NB4 (cell line): ENCODE results near the gene NSMCE1.
"Not testable (repeated sequence)": the region's sequence is repeated elsewhere in the genome, so short reads cannot be mapped to it uniquely, and the experiment has no call there.

ENCODE experiments used
- DNase-seq: peaks from one replicate; pipeline ENCODE4 v3.0.0; 2010; ENCODE audit warnings: low read depth
- H3K4me3 ChIP-seq: one replicate; pipeline ENCODE4 v1.5.1; 2011; ENCODE audit warnings: mild to moderate bottlenecking, low read depth, low read length, moderate library complexity
- CTCF ChIP-seq: IDR thresholded peaks from one replicate; pipeline ENCODE4 v1.5.1; 2012; ENCODE audit warnings: low read depth, low read length
- MAX ChIP-seq: IDR thresholded peaks from 2 replicates; pipeline ENCODE4 v1.6.1; 2011; ENCODE audit warnings: low read depth, low read length
- MYC ChIP-seq: IDR thresholded peaks from 2 replicates; pipeline ENCODE4 v1.6.1; 2011; ENCODE audit warnings: low read depth, low read length
- POLR2A ChIP-seq: IDR thresholded peaks from 2 replicates; pipeline ENCODE4 v1.6.1; 2011; ENCODE audit warnings: mild to moderate bottlenecking; ENCODE audit not compliant: insufficient read length; ENCODE audit errors: extremely low read depth

The NSMCE1 gene

GRCh38 chr16:27257271-27257670 lies 11.3 kb downstream of the NSMCE1 start:
- no peak overlapping the region for H3K4me3 ChIP-seq
- DNase-seq: no peak
- TF ChIP-seq MYC (no peak), CTCF (no peak), POLR2A (no peak), MAX (no peak)

GRCh38 chr16:27256861-27257260 lies 11.7 kb downstream of the NSMCE1 start:
- TF ChIP-seq CTCF (no peak), POLR2A (no peak), MYC (no peak), MAX (no peak)
- DNase-seq: no peak

GRCh38 chr16:27254262-27254811 lies 14.2 kb downstream of the NSMCE1 start:
- no peak for TF ChIP-seq MYC
- no peak for TF ChIP-seq CTCF
- no peak for TF ChIP-seq POLR2A
- TF ChIP-seq MAX: no peak
- no peak for DNase-seq
- H3K4me3 ChIP-seq: no peak overlapping the region

More at GRCh38 chr16:27256861-27257260, 11.7 kb downstream of the NSMCE1 start:
- H3K4me3 ChIP-seq: no peak overlapping the region

- TF ChIP-seq MYC (no peak), CTCF (no peak)
- no peak overlapping the region for H3K4me3 ChIP-seq
- peak; percentile 22 for DNase-seq
These were observed 15.0 kb downstream of the NSMCE1 start for GRCh38 chr16:27253526-27253930.

GRCh38 chr16:27252206-27252585 lies 16.4 kb downstream of the NSMCE1 start:
- no peak for TF ChIP-seq POLR2A
- TF ChIP-seq MAX: no peak
- TF ChIP-seq CTCF: no peak
- TF ChIP-seq MYC: no peak
- no peak overlapping the region for H3K4me3 ChIP-seq
- no peak for DNase-seq

GRCh38 chr16:27251541-27252205 lies 16.9 kb downstream of the NSMCE1 start:
- H3K4me3 ChIP-seq: no peak overlapping the region
- DNase-seq: no peak
- TF ChIP-seq MAX (no peak), CTCF (no peak), MYC (no peak), POLR2A (no peak)

- DNase-seq, H3K4me3 ChIP-seq: not testable (repeated sequence)
These were observed 19.7 kb downstream of the NSMCE1 start for GRCh38 chr16:27248886-27249285.
